HepG2 (cell line): ENCODE results near the gene ADAMTSL3. TPM values are rescaled to one million over a fixed set of nuclear protein-coding genes. Genes with fewer than 3 reads are reported as not detected.

Experiments
- ATAC-seq: fragments of 200-7000 bp; cut with Tn5 transposase; 3 replicates; pipeline ENCODE4 v1.9.1; 2020; ENCODE audit warnings: mild to moderate bottlenecking, moderate library complexity
- BruUV-seq: library from RNA; stranded (reverse); fragments of 400-500 nt; replicated peaks from 2 replicates; lab custom pipeline; 2021; lab: Mats Ljungman, UMichigan
- CTCF ChIA-PET: fragments of 300-600 bp; formaldehyde crosslinking; extraction: SDS; loops from one replicate; lab custom pipeline; 2021; ENCODE audit warnings: low total read pairs, inconsistent platforms, low intra/inter-chr PET ratio; lab: Yijun Ruan, JAX
- POLR2A ChIA-PET: fragments of 350-600 bp; sonication (Branson Sonifier 250); formaldehyde crosslinking; loops from one replicate; lab custom pipeline; 2020; ENCODE audit warnings: antibody characterized with exemption, inconsistent platforms; lab: Yijun Ruan, JAX
- DNase-seq: peaks from one replicate; pipeline ENCODE4 v3.0.0-alpha.2; 2015; ENCODE audit warnings: low spot score
- FAIRE-seq: peaks from 3 replicates; lab custom pipeline; 2011; peaks lifted over from hg19 to GRCh38; lab: Jason Lieb, UNC
- H2AFZ ChIP-seq: one replicate; pipeline ENCODE4 v1.6.1; 2011; ENCODE audit warnings: low read length, inconsistent platforms
- H3K27ac ChIP-seq: fragments of 300-600 bp; 3 replicates; pipeline ENCODE4 v1.8.0; 2011; ENCODE audit warnings: mixed run types, mild to moderate bottlenecking, mixed read lengths, low read length, inconsistent platforms; ENCODE audit not compliant: insufficient read depth; ENCODE audit errors: extremely low read length
- H3K27me3 ChIP-seq, 2 experiments: fragments of 200-600 bp in 1 of 2; 2 replicates in 1 of 2; 3 replicates in 1 of 2; pipeline versions ENCODE4 v1.6.0 to v1.8.0; 2011; ENCODE audit warnings: low read length in 2 of 2, mild to moderate bottlenecking in 2 of 2, moderate library complexity in 2 of 2, inconsistent platforms in 1 of 2; ENCODE audit not compliant: insufficient read depth in 2 of 2, control insufficient read depth in 1 of 2
- H3K36me3 ChIP-seq, 2 experiments: fragments of 200-600 bp in 1 of 2; replicated peaks in 1 of 2; 2 replicates in 1 of 2; 3 replicates in 1 of 2; pipeline versions ENCODE4 v1.5.1 to v1.8.0; 2011; ENCODE audit warnings: low read length in 2 of 2, inconsistent platforms in 1 of 2; ENCODE audit not compliant: insufficient read depth in 2 of 2, control insufficient read depth in 1 of 2
- H3K4me1 ChIP-seq: 2 replicates; pipeline ENCODE4 v1.5.1; 2012; ENCODE audit warnings: low read length, inconsistent platforms; ENCODE audit not compliant: insufficient read depth
- H3K4me2 ChIP-seq: 2 replicates; pipeline ENCODE4 v1.6.0; 2011; ENCODE audit warnings: low read depth, low read length, inconsistent platforms
- H3K4me3 ChIP-seq, 3 experiments: fragments of 200-600 bp in 1 of 3; sonication (generic), shearing (Covaris generic) in 1 of 3; replicated peaks in 1 of 3; 2 replicates each; pipeline ENCODE4 v1.5.1; 2011 to 2016; ENCODE audit warnings: low read length in 3 of 3, inconsistent platforms in 2 of 3, low read depth in 2 of 3, mild to moderate bottlenecking in 2 of 3, control low read depth in 1 of 3, mixed read lengths in 1 of 3; ENCODE audit not compliant: insufficient read depth in 1 of 3
- H3K79me2 ChIP-seq: one replicate; pipeline ENCODE4 v1.6.1; 2011; ENCODE audit warnings: low read length, inconsistent platforms; ENCODE audit not compliant: insufficient read depth
- H3K9ac ChIP-seq: 2 replicates; pipeline ENCODE4 v1.6.0; 2011; ENCODE audit warnings: mild to moderate bottlenecking, low read depth, low read length, inconsistent platforms; ENCODE audit not compliant: insufficient read depth
- H3K9me3 ChIP-seq: 2 replicates; pipeline ENCODE4 v1.5.1; 2012; ENCODE audit warnings: mild to moderate bottlenecking, low read length
- H4K20me1 ChIP-seq: 2 replicates; pipeline ENCODE4 v1.6.0; 2011; ENCODE audit warnings: inconsistent platforms, mild to moderate bottlenecking, low read length, moderate library complexity; ENCODE audit not compliant: insufficient read depth
- HNRNPLL ChIP-seq: fragments of 200-400 bp; formaldehyde crosslinking; IDR thresholded peaks from 2 replicates; pipeline ENCODE4 v1.6.1; 2017; ENCODE audit warnings: mild to moderate bottlenecking, low read depth, low read length; ENCODE audit not compliant: poor library complexity, severe bottlenecking
- IKZF4 ChIP-seq: sonication (generic); formaldehyde crosslinking; IDR thresholded peaks from 2 replicates; pipeline ENCODE4 v1.5.1; 2020; ENCODE audit warnings: borderline replicate concordance, mild to moderate bottlenecking, low read depth, missing genetic modification reagents; ENCODE audit errors: not compliant biosample characterization
- MAFF ChIP-seq: IDR thresholded peaks from 2 replicates; pipeline ENCODE4 v1.6.1; 2011; ENCODE audit warnings: low read depth, low read length, improper control_type of control experiment
- MAFK ChIP-seq, 2 experiments: IDR thresholded peaks in 1 of 2; conservative IDR thresholded peaks in 1 of 2; 2 replicates each; pipeline ENCODE4 v1.6.1; 2011; ENCODE audit warnings: improper control_type of control experiment in 2 of 2, low read length in 2 of 2
- TRIM22 ChIP-seq: fragments of 450-650 bp; IDR thresholded peaks from 2 replicates; pipeline ENCODE4 v1.6.1; 2017
- ZNF12 ChIP-seq: sonication (generic); formaldehyde crosslinking; IDR thresholded peaks from 2 replicates; pipeline ENCODE4 v1.5.0; 2020; ENCODE audit warnings: missing genetic modification reagents
- ZNF253 ChIP-seq: sonication (generic); formaldehyde crosslinking; IDR thresholded peaks from 2 replicates; pipeline ENCODE4 v1.8.0; 2022; ENCODE audit warnings: mild to moderate bottlenecking, missing genetic modification reagents, borderline replicate concordance
- ZNF33B ChIP-seq: sonication (generic); formaldehyde crosslinking; IDR thresholded peaks from 2 replicates; pipeline ENCODE4 v1.5.1; 2020; ENCODE audit warnings: mild to moderate bottlenecking, missing genetic modification reagents
- ZNF580 ChIP-seq: IDR thresholded peaks from 2 replicates; pipeline ENCODE4 v1.6.1; 2016; ENCODE audit warnings: low read depth, borderline replicate concordance
- ZSCAN30 ChIP-seq: sonication (generic); formaldehyde crosslinking; IDR thresholded peaks from 2 replicates; pipeline ENCODE4 v1.5.0; 2020; ENCODE audit warnings: mild to moderate bottlenecking, missing genetic modification reagents
- ZZZ3 ChIP-seq: sonication (generic); formaldehyde crosslinking; IDR thresholded peaks from 2 replicates; pipeline ENCODE4 v1.4.0; 2020; ENCODE audit warnings: missing genetic modification reagents, mild to moderate bottlenecking, borderline replicate concordance
- WGBS: methylation state at CpG from one replicate; pipeline ENCODE4 v1.1.6; 2017; ENCODE audit warnings: low lambda C conversion rate; 5-methylcytosine and 5-hydroxymethylcytosine counted together
- in situ Hi-C: cut with HindIII; loops from 2 replicates; pipeline ENCODE4 v1.10.0; 2017; ENCODE audit warnings: low pct_unique_long_range_greater_than_20kb; ENCODE audit not compliant: extremely low pct_ligation_motif_present
- intact Hi-C: fragments of 100-400 bp; cut with micrococcal nuclease; formaldehyde crosslinking; loops from one replicate; pipeline ENCODE4 v1.10.0; 2022; ENCODE audit not compliant: unreplicated experiment
- polyA plus RNA-seq, 8 experiments: library from polyadenylated mRNA; depleted of rRNA in 3 of 8; stranded (reverse) in 7 of 8; unstranded in 1 of 8; fragments of >200 nt; fragmentation: Illumina TruSeq in 4 of 8; extraction: Trizol in 4 of 8; gene quantifications; 2 replicates each; pipeline versions ENCODE4 v1.2.1 to v1.2.3, GENCODE V29; 2011 to 2016; ENCODE audit warnings: low read depth in 4 of 8, missing spikeins in 1 of 8, mixed read lengths in 1 of 8; ENCODE audit not compliant: insufficient read depth in 1 of 8
- total RNA-seq, 5 experiments: library from RNA; depleted of rRNA; stranded (reverse); fragments of >200 nt; fragmentation: Illumina TruSeq; extraction: Trizol; gene quantifications; 2 replicates each; pipeline ENCODE4 v1.2.3, GENCODE V29; 2016; ENCODE audit warnings: low read depth in 1 of 5
- TF ChIP-seq, protein P1 (sequence below): sonication (generic); formaldehyde crosslinking; IDR thresholded peaks from 2 replicates; pipeline ENCODE4 v1.5.1; 2020; ENCODE audit warnings: mild to moderate bottlenecking, missing genetic modification reagents, borderline replicate concordance

Gene ADAMTSL3
- total and polyA plus RNA-seq, 2 of the 13 experiments (the other 11 are each of a cell fraction or from before 2014, with no cell fraction given) = 0.04 to 0.09 TPM

DNA sequence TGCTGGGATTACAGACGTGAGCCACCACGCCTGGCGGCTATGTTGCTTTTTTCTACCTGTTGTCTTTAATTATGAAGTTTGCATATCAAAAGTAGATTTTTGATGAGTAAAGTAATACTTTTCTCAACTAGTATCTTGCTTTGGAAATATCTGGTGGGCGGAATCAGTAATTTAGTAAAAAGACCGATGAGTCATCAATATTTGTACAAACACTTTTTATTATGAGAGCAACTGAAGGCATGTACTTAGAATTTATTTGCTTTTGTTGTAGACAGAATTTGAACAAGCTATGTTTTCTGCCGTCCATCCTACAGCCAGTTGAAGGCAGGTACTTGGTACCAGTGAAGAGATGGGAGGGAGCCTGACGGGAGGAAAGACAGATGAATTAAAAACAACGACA is 164.7 kb downstream of the ADAMTSL3 start:
- Histone ChIP-seq H4K20me1 (no peaks in the 10 kb centered on the region), H3K4me3 (no peak overlapping the region), H3K9ac (no peak overlapping the region), H3K79me2 (no peaks in the 10 kb centered on the region), H3K27ac (no peak overlapping the region), H3K4me1 (no peaks in the 10 kb centered on the region), H3K36me3 (no peaks in the 10 kb centered on the region), H3K27me3 (no peaks in the 10 kb centered on the region), H2AFZ (no peak overlapping the region), H3K9me3 (no peaks in the 10 kb centered on the region), H3K4me2 (no peak overlapping the region)
- intact Hi-C loops = no loop called here
- in situ Hi-C loops = no loop called here
- DNase-seq = no peak
- no TSS peak for BruUV-seq
- ATAC-seq = no peak
- FAIRE-seq = no peak
- 44% methylated on average over 8 of the region's 8 CpGs for WGBS
- POLR2A ChIA-PET = no interaction called here
- CTCF ChIA-PET = no interaction called here
- TF ChIP-seq IKZF4 (no peak), MAFF (peak; percentile 84), MAFK (conservative IDR thresholded peaks at IDR 0.05 in 1 of 2, IDR thresholded peaks at IDR 0.05 in 1 of 2; ENCODE audit: low read length in 2 of 2) (peak; percentile 75 to 88)

DNA sequence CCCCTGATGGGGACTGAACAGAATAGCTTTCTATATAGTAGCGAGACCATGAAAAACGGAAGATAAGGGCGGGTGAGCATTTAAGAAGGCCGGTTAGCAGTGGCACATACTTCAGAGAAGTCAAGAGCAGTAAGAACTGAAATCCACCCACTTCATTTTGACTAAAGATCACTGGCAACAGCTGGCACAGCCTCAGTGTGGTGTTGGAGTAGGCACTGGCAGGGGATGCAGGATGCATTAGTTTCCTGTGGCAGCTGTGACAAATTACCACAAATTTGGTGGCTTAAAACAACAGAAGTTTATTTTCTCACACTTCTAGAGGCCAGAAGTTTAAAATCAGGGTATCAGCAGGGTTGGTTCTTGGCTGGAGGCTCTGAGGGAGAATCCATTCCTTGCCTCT is 176.5 kb downstream of the ADAMTSL3 start:
- intact Hi-C loops = no loop called here
- Histone ChIP-seq H3K9ac (no peak overlapping the region), H3K4me1 (no peaks in the 10 kb centered on the region), H4K20me1 (no peaks in the 10 kb centered on the region), H3K27me3 (no peaks in the 10 kb centered on the region), H2AFZ (no peak overlapping the region), H3K4me2 (no peak overlapping the region), H3K36me3 (no peaks in the 10 kb centered on the region), H3K9me3 (no peaks in the 10 kb centered on the region), H3K79me2 (no peaks in the 10 kb centered on the region), H3K4me3 (no peak overlapping the region), H3K27ac (no peak overlapping the region)
- no TSS peak for BruUV-seq
- ATAC-seq (no peak), DNase-seq (no peak), FAIRE-seq (no peak)
- 0% methylated on average over 4 of the region's 4 CpGs for WGBS
- CTCF ChIA-PET = no interaction called here
- POLR2A ChIA-PET = no interaction called here
- in situ Hi-C loops = loop anchor here (10.0 kb wide), 1 partner anchor 266 kb away; no protein-coding TSS in a partner anchor
- TF ChIP-seq ZNF580 (CRISPR knock-in tag) = no peak
- no peak for TF ChIP-seq ZNF33B (CRISPR knock-in tag)
- TF ChIP-seq, protein P1, sequence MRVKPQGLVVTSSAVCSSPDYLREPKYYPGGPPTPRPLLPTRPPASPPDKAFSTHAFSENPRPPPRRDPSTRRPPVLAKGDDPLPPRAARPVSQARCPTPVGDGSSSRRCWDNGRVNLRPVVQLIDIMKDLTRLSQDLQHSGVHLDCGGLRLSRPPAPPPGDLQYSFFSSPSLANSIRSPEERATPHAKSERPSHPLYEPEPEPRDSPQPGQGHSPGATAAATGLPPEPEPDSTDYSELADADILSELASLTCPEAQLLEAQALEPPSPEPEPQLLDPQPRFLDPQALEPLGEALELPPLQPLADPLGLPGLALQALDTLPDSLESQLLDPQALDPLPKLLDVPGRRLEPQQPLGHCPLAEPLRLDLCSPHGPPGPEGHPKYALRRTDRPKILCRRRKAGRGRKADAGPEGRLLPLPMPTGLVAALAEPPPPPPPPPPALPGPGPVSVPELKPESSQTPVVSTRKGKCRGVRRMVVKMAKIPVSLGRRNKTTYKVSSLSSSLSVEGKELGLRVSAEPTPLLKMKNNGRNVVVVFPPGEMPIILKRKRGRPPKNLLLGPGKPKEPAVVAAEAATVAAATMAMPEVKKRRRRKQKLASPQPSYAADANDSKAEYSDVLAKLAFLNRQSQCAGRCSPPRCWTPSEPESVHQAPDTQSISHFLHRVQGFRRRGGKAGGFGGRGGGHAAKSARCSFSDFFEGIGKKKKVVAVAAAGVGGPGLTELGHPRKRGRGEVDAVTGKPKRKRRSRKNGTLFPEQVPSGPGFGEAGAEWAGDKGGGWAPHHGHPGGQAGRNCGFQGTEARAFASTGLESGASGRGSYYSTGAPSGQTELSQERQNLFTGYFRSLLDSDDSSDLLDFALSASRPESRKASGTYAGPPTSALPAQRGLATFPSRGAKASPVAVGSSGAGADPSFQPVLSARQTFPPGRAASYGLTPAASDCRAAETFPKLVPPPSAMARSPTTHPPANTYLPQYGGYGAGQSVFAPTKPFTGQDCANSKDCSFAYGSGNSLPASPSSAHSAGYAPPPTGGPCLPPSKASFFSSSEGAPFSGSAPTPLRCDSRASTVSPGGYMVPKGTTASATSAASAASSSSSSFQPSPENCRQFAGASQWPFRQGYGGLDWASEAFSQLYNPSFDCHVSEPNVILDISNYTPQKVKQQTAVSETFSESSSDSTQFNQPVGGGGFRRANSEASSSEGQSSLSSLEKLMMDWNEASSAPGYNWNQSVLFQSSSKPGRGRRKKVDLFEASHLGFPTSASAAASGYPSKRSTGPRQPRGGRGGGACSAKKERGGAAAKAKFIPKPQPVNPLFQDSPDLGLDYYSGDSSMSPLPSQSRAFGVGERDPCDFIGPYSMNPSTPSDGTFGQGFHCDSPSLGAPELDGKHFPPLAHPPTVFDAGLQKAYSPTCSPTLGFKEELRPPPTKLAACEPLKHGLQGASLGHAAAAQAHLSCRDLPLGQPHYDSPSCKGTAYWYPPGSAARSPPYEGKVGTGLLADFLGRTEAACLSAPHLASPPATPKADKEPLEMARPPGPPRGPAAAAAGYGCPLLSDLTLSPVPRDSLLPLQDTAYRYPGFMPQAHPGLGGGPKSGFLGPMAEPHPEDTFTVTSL = no peak
- no peak for TF ChIP-seq ZNF253
- TF ChIP-seq HNRNPLL = no peak
- no peak for TF ChIP-seq ZZZ3 (CRISPR knock-in tag)
- no peak for TF ChIP-seq TRIM22
- TF ChIP-seq ZSCAN30 (CRISPR knock-in tag) = no peak
- no peak for TF ChIP-seq ZNF12
